ENCODE data around the gene SETX. TPM values are rescaled to one million over a fixed set of nuclear protein-coding genes. Genes with fewer than 3 reads are reported as not detected.
A peak's percentile ranks its signal among the peaks of the same experiment; 100 is the strongest.
"Not testable (repeated sequence)": the region's sequence is repeated elsewhere in the genome, so short reads cannot be mapped to it uniquely, and the experiment has no call there.

The SETX gene
- total RNA-seq, 2 donors from 2014 or later: 51.8 to 69.0 TPM

GRCh38 chr9:132288361-132288760 is 66.4 kb downstream of the SETX start:
- Histone ChIP-seq H3K4me1 (replicated peaks) (no peaks in the 10 kb centered on the region), H3K27ac (no peak overlapping the region), H3K9me3 (no peaks in the 10 kb centered on the region), H3K27me3 (replicated peaks; ENCODE audit: insufficient read depth) (no peaks in the 10 kb centered on the region), H3K36me3 (no peaks in the 10 kb centered on the region), H3K4me3 (no peak overlapping the region)
- intact Hi-C loops (cut with DNase I): no loop called here
- no peak for DNase-seq (ENCODE audit: low spot score)
- no peak for TF ChIP-seq POLR2A (IDR thresholded peaks at IDR 0.05)
- no peak for TF ChIP-seq POLR2AphosphoS5 (IDR thresholded peaks at IDR 0.05)
- TF ChIP-seq CTCF (IDR thresholded peaks at IDR 0.05): no peak
- 17% methylated on average over 1 of the region's 1 CpG for WGBS

- 65% methylated on average over 3 of the region's 3 CpGs for WGBS
- Histone ChIP-seq H3K27ac (no peak overlapping the region), H3K4me3 (no peak overlapping the region), H3K27me3 (replicated peaks; ENCODE audit: insufficient read depth) (no peaks in the 10 kb centered on the region), H3K36me3 (peaks cover 0 to 9% of the 10 kb centered on the region in 2 donors), H3K4me1 (replicated peaks) (no peaks in the 10 kb centered on the region), H3K9me3 (no peaks in the 10 kb centered on the region)
- intact Hi-C loops (cut with DNase I): no loop called here
- no peak for DNase-seq (ENCODE audit: low spot score)
- no peak for TF ChIP-seq POLR2AphosphoS5 (IDR thresholded peaks at IDR 0.05)
- TF ChIP-seq CTCF (IDR thresholded peaks at IDR 0.05): no peak
- no peak for TF ChIP-seq POLR2A (IDR thresholded peaks at IDR 0.05)
These were observed 67.5 kb downstream of the SETX start for GRCh38 chr9:132287256-132287760.

GRCh38 chr9:132283863-132284262 is 70.9 kb downstream of the SETX start:
- no peak for TF ChIP-seq POLR2AphosphoS5 (IDR thresholded peaks at IDR 0.05)
- TF ChIP-seq CTCF (IDR thresholded peaks at IDR 0.05): no peak
- TF ChIP-seq POLR2A (IDR thresholded peaks at IDR 0.05): no peak
- DNase-seq (ENCODE audit: low spot score): no peak
- 82% methylated on average over 7 of the region's 7 CpGs for WGBS
- Histone ChIP-seq H3K36me3 (peaks cover 0 to 10% of the 10 kb centered on the region in 2 donors), H3K9me3 (no peaks in the 10 kb centered on the region), H3K27me3 (replicated peaks; ENCODE audit: insufficient read depth) (no peaks in the 10 kb centered on the region), H3K4me3 (no peak overlapping the region), H3K27ac (no peak overlapping the region), H3K4me1 (replicated peaks) (no peaks in the 10 kb centered on the region)
- intact Hi-C loops (cut with DNase I): no loop called here

- peaks cover 0 to 10% of the 10 kb centered on the region in 2 donors for H3K36me3 ChIP-seq
- TF ChIP-seq POLR2A (IDR thresholded peaks at IDR 0.05) (no peak), CTCF (IDR thresholded peaks at IDR 0.05) (no peak), POLR2AphosphoS5 (IDR thresholded peaks at IDR 0.05) (no peak)
- no peaks in the 10 kb centered on the region for H3K27me3 ChIP-seq (replicated peaks; ENCODE audit: insufficient read depth)
- H3K4me1 ChIP-seq (replicated peaks): no peaks in the 10 kb centered on the region
- WGBS: 63% methylated on average over 4 of the region's 4 CpGs
- DNase-seq (ENCODE audit: low spot score): no peak
- H3K9me3 ChIP-seq: no peaks in the 10 kb centered on the region
- intact Hi-C loops (cut with DNase I): no loop called here
- H3K4me3 ChIP-seq: no peak overlapping the region
- peak overlapping the region in 1 of 2 donors; percentile 11 for H3K27ac ChIP-seq
These were observed 71.6 kb downstream of the SETX start for GRCh38 chr9:132283165-132283564.

GRCh38 chr9:132274861-132275260 is 79.9 kb downstream of the SETX start:
- TF ChIP-seq POLR2A (IDR thresholded peaks at IDR 0.05) (no peak), POLR2AphosphoS5 (IDR thresholded peaks at IDR 0.05) (peak; percentile 83)
- WGBS: 37% methylated on average over 2 of the region's 2 CpGs
- peaks cover 0 to 4% of the 10 kb centered on the region in 2 donors for H3K36me3 ChIP-seq
- H3K27me3 ChIP-seq (replicated peaks; ENCODE audit: insufficient read depth): no peaks in the 10 kb centered on the region
- no peaks in the 10 kb centered on the region for H3K4me1 ChIP-seq (replicated peaks)
- DNase-seq (ENCODE audit: low spot score): peak; percentile 72
- H3K27ac ChIP-seq: no peak overlapping the region
- no peak overlapping the region for H3K4me3 ChIP-seq
- intact Hi-C loops (cut with DNase I): no loop called here
- no peaks in the 10 kb centered on the region for H3K9me3 ChIP-seq

- H3K27ac ChIP-seq: peak overlapping the region in 1 of 2 donors; percentile 15
- intact Hi-C loops (cut with DNase I): loop anchor here (5.0 kb wide), 1 partner anchor 508 kb away; no protein-coding TSS in a partner anchor
- DNase-seq (ENCODE audit: low spot score); H3K4me1 ChIP-seq (replicated peaks); H3K4me3 ChIP-seq; H3K27me3 ChIP-seq (replicated peaks; ENCODE audit: insufficient read depth); H3K9me3 ChIP-seq; H3K36me3 ChIP-seq: not testable (repeated sequence)
- 66% methylated on average over 12 of the region's 16 CpGs for WGBS
These were observed 84.9 kb downstream of the SETX start for GRCh38 chr9:132269704-132270516.

All from prostate gland (tissue), 2 donors.